Transverse colon (tissue), 4 donors: ENCODE data around the gene ZDHHC22.

ENCODE experiments used
- EP300 ChIP-seq: sonication (generic); formaldehyde crosslinking; IDR thresholded peaks from one replicate; pipeline ENCODE4 v1.6.1; 2017; ENCODE audit warnings: antibody characterized with exemption, low read depth
- POLR2A ChIP-seq: fragments of 450-650 bp; IDR thresholded peaks from one replicate; pipeline ENCODE4 v1.6.1; 2016; ENCODE audit warnings: antibody characterized with exemption, mild to moderate bottlenecking, moderate library complexity
- POLR2AphosphoS5 ChIP-seq, 3 donors: sonication (generic); formaldehyde crosslinking; IDR thresholded peaks; one replicate each; pipeline ENCODE4 v1.6.1; 2016; ENCODE audit warnings: antibody characterized with exemption in 3 of 3
- TF ChIP-seq, protein P1 (sequence below), 5 experiments: fragments of 200-600 bp in 3 of 5; fragments of 450-650 bp in 2 of 5; sonication (generic) in 3 of 5; IDR thresholded peaks; 1 replicate in 2 of 5; 2 replicates in 3 of 5; pipeline ENCODE4 v1.5.1; 2016 to 2017; ENCODE audit warnings: antibody characterized with exemption in 5 of 5, inconsistent platforms in 3 of 5, mild to moderate bottlenecking in 2 of 5, moderate library complexity in 1 of 5

DNA sequence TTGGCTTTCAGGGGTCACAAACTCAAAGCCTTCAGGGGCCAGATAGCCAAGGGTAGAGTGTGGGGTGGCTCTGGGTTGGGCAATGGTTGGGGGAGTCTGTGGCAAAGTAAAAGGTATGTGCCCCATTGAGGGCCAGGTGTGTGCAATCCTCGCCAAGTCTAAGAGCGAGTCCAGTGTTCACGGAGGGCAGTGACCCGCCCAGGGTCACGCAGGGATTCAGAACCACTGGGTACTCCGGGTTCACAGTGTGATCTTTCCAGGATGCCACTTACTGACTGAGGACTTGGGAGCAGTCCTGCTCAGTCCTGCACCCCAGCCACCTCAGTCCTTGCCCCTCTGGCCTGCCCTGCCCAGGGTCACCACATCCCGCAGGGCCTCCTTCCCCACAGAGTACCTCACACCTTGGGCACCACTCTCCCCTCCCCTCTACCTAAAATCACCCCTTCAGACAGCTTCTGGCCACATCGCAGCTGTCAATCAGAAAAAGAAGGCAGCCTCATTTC, 15.7 kb downstream of the ZDHHC22 start:
- TF ChIP-seq, protein P1, sequence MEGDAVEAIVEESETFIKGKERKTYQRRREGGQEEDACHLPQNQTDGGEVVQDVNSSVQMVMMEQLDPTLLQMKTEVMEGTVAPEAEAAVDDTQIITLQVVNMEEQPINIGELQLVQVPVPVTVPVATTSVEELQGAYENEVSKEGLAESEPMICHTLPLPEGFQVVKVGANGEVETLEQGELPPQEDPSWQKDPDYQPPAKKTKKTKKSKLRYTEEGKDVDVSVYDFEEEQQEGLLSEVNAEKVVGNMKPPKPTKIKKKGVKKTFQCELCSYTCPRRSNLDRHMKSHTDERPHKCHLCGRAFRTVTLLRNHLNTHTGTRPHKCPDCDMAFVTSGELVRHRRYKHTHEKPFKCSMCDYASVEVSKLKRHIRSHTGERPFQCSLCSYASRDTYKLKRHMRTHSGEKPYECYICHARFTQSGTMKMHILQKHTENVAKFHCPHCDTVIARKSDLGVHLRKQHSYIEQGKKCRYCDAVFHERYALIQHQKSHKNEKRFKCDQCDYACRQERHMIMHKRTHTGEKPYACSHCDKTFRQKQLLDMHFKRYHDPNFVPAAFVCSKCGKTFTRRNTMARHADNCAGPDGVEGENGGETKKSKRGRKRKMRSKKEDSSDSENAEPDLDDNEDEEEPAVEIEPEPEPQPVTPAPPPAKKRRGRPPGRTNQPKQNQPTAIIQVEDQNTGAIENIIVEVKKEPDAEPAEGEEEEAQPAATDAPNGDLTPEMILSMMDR (IDR thresholded peaks at IDR 0.05) = no peak
- TF ChIP-seq POLR2AphosphoS5 (IDR thresholded peaks at IDR 0.05) (no peak), POLR2A (no peak), EP300 (no peak)
